BE2C (cell line): ENCODE data around the gene IQSEC1.

Experiments used
- DNase-seq: peaks from one replicate; pipeline ENCODE4 v3.0.0-alpha.2; 2020
- H3K27me3 ChIP-seq: fragments of 250-450 bp; sonication (Bioruptor Pico); 2 replicates; pipeline ENCODE4 v1.5.1; 2020; ENCODE audit warnings: mild to moderate bottlenecking
- H3K36me3 ChIP-seq: fragments of 250-450 bp; sonication (Bioruptor Pico); 2 replicates; pipeline ENCODE4 v1.5.1; 2020; ENCODE audit warnings: mild to moderate bottlenecking
- H3K4me1 ChIP-seq: fragments of 250-450 bp; sonication (Bioruptor Pico); 2 replicates; pipeline ENCODE4 v1.5.1; 2020
- H3K4me3 ChIP-seq: 2 replicates; pipeline ENCODE4 v1.5.1; 2011; ENCODE audit warnings: low read depth, low read length
- H3K9me3 ChIP-seq: fragments of 250-450 bp; sonication (Bioruptor Pico); 2 replicates; pipeline ENCODE4 v1.5.1; 2020
- CTCF ChIP-seq: IDR thresholded peaks from 2 replicates; pipeline ENCODE4 v1.5.1; 2012; ENCODE audit warnings: mild to moderate bottlenecking, low read depth, low read length

Gene IQSEC1

DNA sequence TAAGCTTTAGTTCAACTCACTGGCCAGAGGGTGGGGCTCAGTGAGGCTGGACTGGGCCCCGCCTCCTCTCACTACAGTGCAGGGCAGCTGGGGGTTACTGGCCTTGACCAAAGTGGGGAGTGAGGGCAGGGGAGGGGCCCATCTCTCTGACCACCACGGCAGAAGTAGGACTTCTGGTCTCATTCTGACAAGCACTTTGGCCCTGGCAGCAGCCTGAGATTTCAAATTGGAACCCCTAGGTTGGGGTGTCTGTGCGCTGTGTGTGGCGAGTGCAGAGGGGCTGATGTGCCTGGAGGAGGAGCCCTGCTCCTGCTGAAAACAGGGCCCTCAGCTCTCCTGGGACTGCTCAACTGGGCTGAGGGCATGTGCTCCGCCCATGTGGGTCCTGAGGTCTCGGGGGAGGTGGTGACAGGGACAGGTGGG lies 171.6 kb downstream of the IQSEC1 start:
- Histone ChIP-seq H3K27me3 (no peaks in the 10 kb centered on the region), H3K4me1 (no peaks in the 10 kb centered on the region), H3K36me3 (peaks cover 3% of the 10 kb centered on the region), H3K4me3 (no peak overlapping the region), H3K9me3 (no peaks in the 10 kb centered on the region)
- DNase-seq: peak; percentile 27
- no peak for TF ChIP-seq CTCF

- no peak overlapping the region for H3K4me3 ChIP-seq
- no peaks in the 10 kb centered on the region for H3K9me3 ChIP-seq
- no peaks in the 10 kb centered on the region for H3K4me1 ChIP-seq
- no peak for DNase-seq
- H3K27me3 ChIP-seq: no peaks in the 10 kb centered on the region
- H3K36me3 ChIP-seq: peaks cover 3% of the 10 kb centered on the region
- TF ChIP-seq CTCF: no peak
These were observed 172.3 kb downstream of the IQSEC1 start for GRCh38 chr3:12900885-12901411.

DNA sequence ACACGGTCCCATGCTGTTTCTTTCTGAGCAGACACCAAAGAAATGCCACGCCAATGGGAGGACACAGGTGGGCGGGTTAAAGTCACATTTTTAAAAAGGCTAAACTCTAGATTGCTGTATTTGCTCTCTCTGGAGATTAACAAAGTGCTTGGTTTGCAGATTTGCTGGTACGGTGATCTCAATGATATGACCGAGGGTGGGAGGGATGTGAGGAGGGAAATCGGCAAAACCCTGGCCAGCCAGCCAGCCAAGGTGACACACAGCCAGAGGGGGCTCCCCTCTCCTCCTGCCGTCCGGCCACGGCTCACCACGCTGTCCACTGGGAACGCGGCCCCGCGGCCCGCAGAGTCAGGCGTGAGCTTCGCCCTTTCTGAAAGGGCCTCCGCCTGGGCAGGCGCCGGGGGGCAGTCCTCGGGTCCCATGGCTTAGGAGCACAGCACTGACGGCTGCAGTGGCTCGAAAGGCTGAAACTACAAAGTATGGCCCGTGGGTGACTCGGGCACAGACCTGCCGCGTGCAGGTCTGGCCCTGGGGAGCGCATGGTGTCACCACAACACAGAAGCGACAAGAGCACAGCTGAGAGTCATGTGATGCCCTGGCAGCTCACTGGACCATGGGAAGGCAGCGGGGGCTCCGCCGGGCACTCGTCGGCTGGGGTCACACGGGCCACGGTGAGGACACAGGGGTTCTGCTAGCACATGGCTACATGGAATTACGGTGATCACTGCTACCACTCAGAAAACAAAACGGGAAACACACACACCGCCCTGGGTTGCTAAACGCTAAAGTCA lies 174.1 kb downstream of the IQSEC1 start:
- H3K27me3 ChIP-seq: no peaks in the 10 kb centered on the region
- H3K4me1 ChIP-seq: no peaks in the 10 kb centered on the region
- H3K4me3 ChIP-seq: no peak overlapping the region
- H3K36me3 ChIP-seq: no peaks in the 10 kb centered on the region; the same call in 1 of the 2 replicates
- TF ChIP-seq CTCF: no peak
- no peak for DNase-seq
- H3K9me3 ChIP-seq: no peaks in the 10 kb centered on the region

DNA sequence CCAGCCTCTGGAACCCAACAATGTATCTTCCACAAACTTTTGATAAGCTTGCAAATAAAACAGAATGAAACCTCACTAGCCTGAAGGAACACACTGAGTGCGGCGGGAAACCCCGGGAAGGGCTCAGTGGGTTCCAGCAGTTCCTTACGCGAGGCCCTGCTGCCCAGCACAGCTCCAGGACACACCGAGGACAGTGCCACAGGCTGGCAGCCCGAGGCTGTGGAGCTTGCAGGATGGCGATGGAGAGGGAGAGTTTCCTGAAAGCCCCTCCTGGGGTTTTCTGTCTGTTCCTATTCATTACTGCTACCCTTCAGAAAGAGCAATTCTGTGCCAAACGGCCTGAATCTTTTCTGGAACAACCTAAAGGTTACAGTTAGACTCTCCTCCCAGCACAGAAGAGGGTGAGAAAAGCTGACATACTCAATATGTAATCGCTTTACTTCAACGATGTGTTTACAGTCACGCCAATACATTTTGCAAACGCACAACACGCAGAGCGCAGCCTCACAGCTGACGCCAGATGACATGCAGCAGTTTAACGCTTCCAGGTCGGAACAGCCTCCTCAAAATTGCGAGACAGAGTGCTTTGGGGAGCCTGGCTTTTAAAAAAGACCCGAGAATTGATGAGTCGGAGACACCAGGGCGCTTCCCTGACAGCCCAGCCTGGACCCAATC lies 174.8 kb downstream of the IQSEC1 start:
- no peak for DNase-seq
- H3K4me1 ChIP-seq: no peaks in the 10 kb centered on the region
- TF ChIP-seq CTCF: no peak
- no peaks in the 10 kb centered on the region; the same call in 1 of the 2 replicates for H3K36me3 ChIP-seq
- H3K4me3 ChIP-seq: no peak overlapping the region
- no peaks in the 10 kb centered on the region for H3K9me3 ChIP-seq
- no peaks in the 10 kb centered on the region for H3K27me3 ChIP-seq

DNA sequence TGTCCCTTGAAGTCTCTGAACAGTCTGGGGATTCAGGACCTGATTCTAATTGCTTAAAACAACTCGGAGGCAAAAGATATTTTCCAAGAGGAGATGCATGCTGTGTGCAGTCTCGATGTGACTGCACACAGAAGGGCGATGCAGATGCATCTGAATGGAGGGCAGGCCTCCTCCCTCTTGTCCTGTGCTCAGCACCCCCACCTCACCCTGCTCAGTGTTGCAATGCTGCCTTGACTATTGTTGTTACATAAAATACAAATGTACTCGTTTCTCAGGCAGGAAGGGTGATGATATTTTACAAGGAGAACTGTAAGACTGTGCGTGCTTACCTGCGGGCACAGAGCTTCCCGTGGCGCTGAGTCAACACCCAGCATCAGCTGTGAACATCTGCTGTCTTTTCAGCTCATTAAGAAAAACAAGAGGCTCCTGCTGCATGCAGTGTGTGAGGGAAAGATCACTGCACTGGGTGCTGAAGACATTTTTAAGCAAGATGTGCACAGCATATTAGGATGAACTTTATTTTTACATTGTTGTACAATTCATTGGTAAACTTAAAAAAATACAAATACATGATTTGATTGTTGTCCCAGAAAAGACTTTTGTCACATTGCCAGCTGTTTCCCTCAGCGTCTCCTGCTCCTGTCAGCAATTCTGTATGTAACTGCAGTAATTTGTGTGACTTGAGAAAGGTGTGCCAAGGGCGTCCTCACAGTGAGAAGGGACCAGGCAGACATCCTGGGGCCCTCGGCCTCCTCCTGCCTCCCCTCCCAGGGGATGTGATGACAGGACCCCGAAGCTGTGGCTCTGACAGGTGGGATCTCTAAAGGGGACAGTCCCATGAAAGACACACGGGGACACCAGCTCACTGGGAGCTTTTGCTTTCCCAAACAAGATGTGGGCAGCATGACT lies 175.6 kb downstream of the IQSEC1 start:
- DNase-seq: no peak
- Histone ChIP-seq H3K27me3 (no peaks in the 10 kb centered on the region), H3K4me3 (no peak overlapping the region), H3K9me3 (no peaks in the 10 kb centered on the region), H3K36me3 (no peaks in the 10 kb centered on the region; the same call in 1 of the 2 replicates), H3K4me1 (no peaks in the 10 kb centered on the region)
- TF ChIP-seq CTCF: no peak
